ENCODE data around the gene DDN.

DDN gene

DNA sequence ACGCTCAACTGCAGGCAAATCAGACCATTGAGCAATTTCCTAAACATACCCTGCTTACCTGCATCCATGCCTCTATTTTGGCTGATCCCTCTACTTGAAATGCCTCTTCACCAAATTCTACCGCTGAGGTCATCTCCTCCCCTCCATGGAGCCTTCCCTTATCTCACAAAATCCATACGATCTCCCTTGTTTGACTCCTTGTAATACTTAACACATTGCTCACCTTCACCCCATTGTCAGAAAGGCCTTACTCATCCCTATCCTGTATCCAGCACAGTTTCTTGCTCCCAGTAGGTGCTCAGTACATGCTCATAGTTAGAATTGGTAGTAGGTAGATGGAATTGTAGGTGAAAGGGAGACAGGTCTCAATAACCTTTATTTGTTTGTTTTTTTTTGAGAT lies 5.4 kb downstream of the DDN start:
- no CpG with 5 or more reads among the region's 3 CpGs for WGBS (ENCODE audit: insufficient coverage, insufficient read length)
- H3K9me3 ChIP-seq (ENCODE audit: control insufficient read depth, insufficient read depth, low read length) = no peaks in the 10 kb centered on the region
- no peak overlapping the region for H3K4me3 ChIP-seq (ENCODE audit: low read length)
- no peaks in the 10 kb centered on the region for H3K36me3 ChIP-seq (ENCODE audit: control insufficient read depth, insufficient read depth, low read length)
- DNase-seq (ENCODE audit: low read depth, low spot score) = no peak
- H3K27ac ChIP-seq (ENCODE audit: low read length) = no peak overlapping the region
- peaks cover 47% of the 10 kb centered on the region for H3K27me3 ChIP-seq (ENCODE audit: control insufficient read depth, insufficient read depth, low read length)
- H3K4me1 ChIP-seq (ENCODE audit: control insufficient read depth, insufficient read depth, low read length) = peaks cover 9% of the 10 kb centered on the region; the same call in 1 of the 2 replicates

DNA sequence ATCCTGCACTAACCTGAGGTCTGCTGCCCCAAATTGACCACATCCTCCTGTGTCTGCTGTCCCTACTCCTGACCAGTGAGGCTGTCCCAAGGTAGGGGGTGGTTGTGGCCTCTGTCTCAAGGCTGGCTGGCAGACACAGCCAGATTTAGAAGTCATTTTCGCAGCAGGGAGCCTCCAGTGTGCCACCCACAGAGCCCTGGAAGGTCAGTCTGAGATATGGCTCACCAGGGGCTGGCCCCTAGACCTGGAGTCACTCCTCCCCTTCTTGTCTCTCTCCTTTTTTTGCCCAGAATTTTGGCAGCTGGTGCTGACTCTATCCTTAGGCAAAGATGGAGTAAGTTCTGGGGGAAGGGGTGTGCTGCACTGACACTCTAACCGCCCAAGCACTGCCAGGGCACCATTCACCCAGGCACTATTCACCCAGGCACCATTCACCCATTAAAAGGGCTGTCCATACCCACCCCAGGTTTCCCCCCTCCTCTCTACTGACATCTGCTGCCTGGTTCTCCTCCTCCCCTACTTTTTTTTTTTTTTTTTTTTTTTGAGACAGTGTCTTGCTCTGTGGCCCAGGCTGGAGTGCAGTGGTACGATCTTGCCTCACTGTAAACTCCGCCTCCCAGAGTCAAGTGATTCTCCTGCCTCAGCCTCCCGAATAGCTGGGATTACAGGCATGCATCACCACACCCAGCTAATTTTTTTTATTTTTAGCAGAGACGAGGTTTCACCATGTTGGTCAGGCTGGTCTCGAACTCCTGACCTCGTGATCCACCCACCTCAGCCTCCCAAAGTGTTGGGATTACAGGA lies 7.7 kb downstream of the DDN start:
- Histone ChIP-seq H3K27me3 (ENCODE audit: control insufficient read depth, insufficient read depth, low read length) (peaks cover 28% of the 10 kb centered on the region), H3K36me3 (ENCODE audit: control insufficient read depth, insufficient read depth, low read length) (no peaks in the 10 kb centered on the region), H3K27ac (ENCODE audit: low read length) (no peak overlapping the region), H3K9me3 (ENCODE audit: control insufficient read depth, insufficient read depth, low read length) (no peaks in the 10 kb centered on the region), H3K4me1 (ENCODE audit: control insufficient read depth, insufficient read depth, low read length) (peaks cover 6% of the 10 kb centered on the region), H3K4me3 (ENCODE audit: low read length) (no peak overlapping the region)
- no peak for DNase-seq (ENCODE audit: low read depth, low spot score)
- no CpG with 5 or more reads among the region's 8 CpGs for WGBS (ENCODE audit: insufficient coverage, insufficient read length)

DNA sequence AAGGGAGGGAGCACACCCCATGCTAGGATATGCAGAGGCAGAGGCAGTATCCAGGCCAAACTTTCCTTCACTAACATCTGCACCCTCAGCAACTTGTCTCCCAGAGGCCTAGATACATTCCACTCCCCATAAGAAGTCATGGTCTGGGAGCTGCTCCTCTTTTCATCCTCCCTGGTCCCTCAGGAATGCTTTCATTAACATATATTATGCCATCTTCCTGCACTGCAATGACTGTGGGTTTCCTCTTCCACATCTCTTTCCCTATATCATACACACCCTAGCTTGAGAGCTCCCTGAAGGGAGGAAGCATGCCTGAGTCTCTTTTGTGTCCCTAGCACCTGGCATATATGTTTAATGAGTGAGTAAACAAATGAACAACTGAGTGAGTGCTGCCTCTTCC lies 8.6 kb downstream of the DDN start:
- no peak for DNase-seq (ENCODE audit: low read depth, low spot score)
- peaks cover 23% of the 10 kb centered on the region for H3K27me3 ChIP-seq (ENCODE audit: control insufficient read depth, insufficient read depth, low read length)
- H3K27ac ChIP-seq (ENCODE audit: low read length) = no peak overlapping the region
- no peak overlapping the region for H3K4me3 ChIP-seq (ENCODE audit: low read length)
- peaks cover 5% of the 10 kb centered on the region for H3K4me1 ChIP-seq (ENCODE audit: control insufficient read depth, insufficient read depth, low read length)
- H3K9me3 ChIP-seq (ENCODE audit: control insufficient read depth, insufficient read depth, low read length) = no peaks in the 10 kb centered on the region
- H3K36me3 ChIP-seq (ENCODE audit: control insufficient read depth, insufficient read depth, low read length) = no peaks in the 10 kb centered on the region

DNA sequence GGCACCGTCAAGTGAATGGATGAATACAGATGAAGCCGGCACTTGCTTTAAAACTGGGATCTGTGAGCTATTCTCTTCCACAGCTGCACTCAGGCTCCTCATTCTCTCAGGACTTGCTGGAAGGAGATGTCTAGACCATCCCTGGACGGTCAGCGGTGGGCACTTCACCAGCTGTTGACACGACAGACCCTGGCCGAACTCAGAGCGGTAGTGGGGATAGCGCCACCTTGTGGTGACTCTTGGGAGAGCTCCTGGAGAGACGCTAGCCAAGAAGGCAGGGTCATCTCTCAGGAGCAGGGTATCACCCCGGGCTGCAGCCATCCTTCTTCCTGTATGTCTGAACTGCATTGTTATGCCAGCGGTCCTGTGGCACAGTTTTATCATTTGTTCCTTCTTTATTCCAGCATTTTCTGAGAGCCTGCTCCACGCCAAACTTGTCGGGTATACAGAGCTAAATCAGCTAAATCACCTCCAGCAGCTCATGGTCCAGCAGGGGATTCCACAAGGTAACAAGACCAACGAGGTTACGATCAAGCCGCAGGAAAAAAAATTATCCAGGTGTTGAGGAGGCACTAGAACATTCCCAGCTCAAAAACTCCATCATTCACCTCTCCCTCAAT lies 11.0 kb downstream of the DDN start:
- DNase-seq (ENCODE audit: low read depth, low spot score) = no peak
- WGBS (ENCODE audit: insufficient coverage, insufficient read length) = no CpG with 5 or more reads among the region's 16 CpGs
- Histone ChIP-seq H3K4me3 (ENCODE audit: low read length) (no peak overlapping the region), H3K36me3 (ENCODE audit: control insufficient read depth, insufficient read depth, low read length) (no peaks in the 10 kb centered on the region), H3K27me3 (ENCODE audit: control insufficient read depth, insufficient read depth, low read length) (peaks cover 28% of the 10 kb centered on the region; the same call in 1 of the 2 replicates), H3K27ac (ENCODE audit: low read length) (no peak overlapping the region), H3K9me3 (ENCODE audit: control insufficient read depth, insufficient read depth, low read length) (no peaks in the 10 kb centered on the region), H3K4me1 (ENCODE audit: control insufficient read depth, insufficient read depth, low read length) (no peaks in the 10 kb centered on the region; the same call in none of the 2 replicates)

DNA sequence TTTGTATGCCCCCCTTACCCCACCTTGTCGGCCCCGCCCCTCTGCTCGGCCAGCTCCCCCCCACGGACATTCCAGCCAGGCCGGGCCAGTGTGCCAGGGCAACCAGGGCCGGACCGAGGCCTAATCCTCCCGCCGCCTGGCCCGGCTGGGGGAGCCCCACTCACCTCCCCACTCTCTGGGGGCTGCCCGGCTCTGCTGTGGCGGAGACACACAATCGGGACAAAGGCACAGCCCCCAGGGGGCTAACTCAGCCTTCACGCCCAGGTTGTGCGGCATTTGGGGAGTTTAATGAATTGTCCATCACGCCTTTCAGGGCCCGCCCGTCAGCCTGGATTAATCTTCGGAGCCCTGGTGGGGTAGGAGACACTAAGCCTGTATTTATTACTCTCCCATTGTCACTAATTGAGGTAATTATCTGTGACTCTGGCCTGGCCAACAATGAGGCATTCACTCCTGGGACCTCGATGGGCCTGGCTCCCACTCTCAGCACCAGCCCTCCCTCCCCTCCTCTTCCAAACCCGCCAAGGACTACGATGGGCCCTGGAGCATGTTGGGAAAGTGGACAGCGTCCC lies 12.4 kb downstream of the DDN start:
- Histone ChIP-seq H3K27ac (ENCODE audit: low read length) (no peak overlapping the region), H3K9me3 (ENCODE audit: control insufficient read depth, insufficient read depth, low read length) (no peaks in the 10 kb centered on the region), H3K4me1 (ENCODE audit: control insufficient read depth, insufficient read depth, low read length) (no peaks in the 10 kb centered on the region; the same call in none of the 2 replicates), H3K4me3 (ENCODE audit: low read length) (no peak overlapping the region), H3K36me3 (ENCODE audit: control insufficient read depth, insufficient read depth, low read length) (no peaks in the 10 kb centered on the region), H3K27me3 (ENCODE audit: control insufficient read depth, insufficient read depth, low read length) (peaks cover 38% of the 10 kb centered on the region)
- no peak for DNase-seq (ENCODE audit: low read depth, low spot score)
- no CpG with 5 or more reads among the region's 23 CpGs for WGBS (ENCODE audit: insufficient coverage, insufficient read length)

DNA sequence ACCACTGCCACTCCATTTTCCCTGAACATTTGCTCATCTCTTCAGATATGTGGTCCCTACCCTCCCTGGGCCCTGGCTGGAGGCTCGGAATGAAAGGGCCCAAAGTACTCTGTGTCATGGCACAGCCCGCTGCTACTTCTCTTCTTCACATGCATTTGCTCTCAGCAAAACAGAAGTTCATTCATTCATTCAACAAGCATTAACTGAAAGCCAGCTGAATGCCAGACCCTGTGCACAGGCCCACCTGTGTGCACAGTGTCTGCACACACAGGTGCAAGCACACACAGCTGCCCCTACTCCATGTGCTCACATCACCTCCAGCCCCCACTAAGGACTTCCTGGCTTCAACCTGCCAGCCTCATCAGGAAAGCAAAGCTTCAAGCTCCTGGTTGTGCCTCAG lies 13.3 kb downstream of the DDN start:
- peaks cover 47% of the 10 kb centered on the region for H3K27me3 ChIP-seq (ENCODE audit: control insufficient read depth, insufficient read depth, low read length)

DNA sequence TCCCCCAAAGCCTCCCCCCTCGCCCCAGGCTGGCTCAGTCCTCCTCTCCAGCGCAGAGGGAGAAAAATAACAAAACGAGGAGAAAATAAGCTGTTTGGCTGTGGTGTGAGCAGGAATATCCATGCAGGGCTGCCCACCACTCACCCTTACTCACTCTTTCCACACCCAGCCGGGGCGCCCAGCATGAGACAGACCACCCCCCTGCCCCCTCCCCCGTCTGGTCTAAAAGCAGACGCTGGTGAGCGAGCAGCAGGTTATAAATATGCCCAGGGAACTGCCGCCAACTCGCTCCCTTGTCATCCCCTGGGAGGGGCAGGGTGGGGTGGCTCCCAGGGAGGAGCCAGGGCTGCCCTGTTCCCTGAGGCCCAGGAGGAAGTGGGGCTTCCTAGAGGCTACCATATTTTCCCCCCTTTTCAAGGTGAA lies 13.7 kb downstream of the DDN start:
- DNase-seq (ENCODE audit: low read depth, low spot score) = no peak
- no CpG with 5 or more reads among the region's 10 CpGs for WGBS (ENCODE audit: insufficient coverage, insufficient read length)

More for the DNA sequence above, 13.3 kb downstream of the DDN start:
- no peaks in the 10 kb centered on the region for H3K9me3 ChIP-seq (ENCODE audit: control insufficient read depth, insufficient read depth, low read length)
- DNase-seq (ENCODE audit: low read depth, low spot score) = no peak
- H3K27ac ChIP-seq (ENCODE audit: low read length) = no peak overlapping the region
- H3K4me3 ChIP-seq (ENCODE audit: low read length) = no peak overlapping the region
- no CpG with 5 or more reads among the region's 2 CpGs for WGBS (ENCODE audit: insufficient coverage, insufficient read length)
- no peaks in the 10 kb centered on the region; the same call in 1 of the 2 replicates for H3K36me3 ChIP-seq (ENCODE audit: control insufficient read depth, insufficient read depth, low read length)
- peaks cover 4% of the 10 kb centered on the region for H3K4me1 ChIP-seq (ENCODE audit: control insufficient read depth, insufficient read depth, low read length)

DNA sequence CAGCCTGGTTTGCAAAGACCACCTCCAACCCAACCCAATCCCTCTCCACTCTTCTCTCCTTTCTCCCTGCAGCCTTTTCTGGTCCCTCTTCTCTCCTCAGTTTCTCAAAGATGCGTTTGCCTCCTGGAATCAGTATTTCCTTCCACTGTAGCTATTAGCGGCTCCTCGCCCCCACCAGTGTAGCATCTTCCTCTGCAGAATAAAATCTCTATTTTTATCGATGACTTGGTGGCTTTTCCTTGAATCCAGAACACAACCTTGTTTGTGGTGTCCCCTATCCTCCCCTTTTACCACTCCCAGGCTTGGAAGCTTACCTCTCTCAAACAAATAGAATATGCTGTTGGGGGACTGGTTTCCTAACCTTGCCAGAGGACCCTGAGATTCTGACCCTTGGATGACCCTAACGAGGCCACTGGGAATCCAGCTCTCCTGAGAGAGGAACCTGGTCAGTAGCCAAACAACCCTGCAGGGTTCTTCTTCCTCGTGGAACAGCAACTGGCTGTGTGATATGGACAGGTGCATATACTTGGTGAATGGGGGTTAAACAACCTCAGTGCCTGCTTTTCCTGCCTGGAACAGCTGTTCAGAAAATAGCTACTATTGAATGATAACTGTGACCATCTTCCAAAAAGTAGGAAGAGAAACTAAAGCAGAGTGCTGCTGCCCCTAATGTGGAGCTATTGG lies 16.6 kb downstream of the DDN start:
- WGBS (ENCODE audit: insufficient coverage, insufficient read length) = no CpG with 5 or more reads among the region's 6 CpGs
- H3K4me3 ChIP-seq (ENCODE audit: low read length) = no peak overlapping the region
- no peak for DNase-seq (ENCODE audit: low read depth, low spot score)
- H3K27ac ChIP-seq (ENCODE audit: low read length) = no peak overlapping the region
- H3K9me3 ChIP-seq (ENCODE audit: control insufficient read depth, insufficient read depth, low read length) = no peaks in the 10 kb centered on the region
- peaks cover 12% of the 10 kb centered on the region for H3K4me1 ChIP-seq (ENCODE audit: control insufficient read depth, insufficient read depth, low read length)
- H3K36me3 ChIP-seq (ENCODE audit: control insufficient read depth, insufficient read depth, low read length) = no peaks in the 10 kb centered on the region; the same call in 1 of the 2 replicates
- H3K27me3 ChIP-seq (ENCODE audit: control insufficient read depth, insufficient read depth, low read length) = peaks cover 78% of the 10 kb centered on the region

More for the DNA sequence above, 13.7 kb downstream of the DDN start:
- H3K4me3 ChIP-seq (ENCODE audit: low read length) = no peak overlapping the region
- no peaks in the 10 kb centered on the region; the same call in 1 of the 2 replicates for H3K36me3 ChIP-seq (ENCODE audit: control insufficient read depth, insufficient read depth, low read length)
- no peak overlapping the region for H3K27ac ChIP-seq (ENCODE audit: low read length)
- H3K4me1 ChIP-seq (ENCODE audit: control insufficient read depth, insufficient read depth, low read length) = peaks cover 4% of the 10 kb centered on the region
- no peaks in the 10 kb centered on the region for H3K9me3 ChIP-seq (ENCODE audit: control insufficient read depth, insufficient read depth, low read length)
- peaks cover 51% of the 10 kb centered on the region for H3K27me3 ChIP-seq (ENCODE audit: control insufficient read depth, insufficient read depth, low read length)

DNA sequence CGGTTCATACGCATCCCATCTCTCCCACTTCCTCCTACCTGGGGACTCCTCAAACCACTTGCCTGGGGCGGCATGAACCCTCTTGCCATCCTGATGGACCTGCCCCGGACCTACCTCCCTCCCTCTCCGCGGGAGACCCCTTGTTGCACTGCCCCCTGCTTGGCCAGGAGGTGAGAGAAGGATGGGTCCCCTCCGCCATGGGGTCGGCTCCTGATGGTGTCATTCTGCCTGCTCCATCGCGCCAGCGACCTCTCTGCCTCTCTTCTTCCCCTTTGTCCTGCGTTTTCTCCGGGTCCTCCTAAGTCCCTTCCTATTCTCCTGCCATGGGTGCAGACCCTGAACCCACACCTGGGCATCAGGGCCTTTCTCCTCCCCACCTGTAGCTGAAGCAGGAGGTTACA lies 17.4 kb downstream of the DDN start:
- H3K9me3 ChIP-seq (ENCODE audit: control insufficient read depth, insufficient read depth, low read length) = no peaks in the 10 kb centered on the region
- no peak for DNase-seq (ENCODE audit: low read depth, low spot score)
- no peaks in the 10 kb centered on the region; the same call in 1 of the 2 replicates for H3K36me3 ChIP-seq (ENCODE audit: control insufficient read depth, insufficient read depth, low read length)
- H3K4me1 ChIP-seq (ENCODE audit: control insufficient read depth, insufficient read depth, low read length) = peaks cover 12% of the 10 kb centered on the region
- no CpG with 5 or more reads among the region's 13 CpGs for WGBS (ENCODE audit: insufficient coverage, insufficient read length)
- no peak overlapping the region for H3K27ac ChIP-seq (ENCODE audit: low read length)
- H3K4me3 ChIP-seq (ENCODE audit: low read length) = no peak overlapping the region
- peaks cover 86% of the 10 kb centered on the region for H3K27me3 ChIP-seq (ENCODE audit: control insufficient read depth, insufficient read depth, low read length)

All from iPS DF 6.9 (cell line).